ENCODE measurements around the gene PCDHGA10.
"Not testable (repeated sequence)": the region's sequence is repeated elsewhere in the genome, so short reads cannot be mapped to it uniquely, and the experiment has no call there.

PCDHGA10 gene

DNA sequence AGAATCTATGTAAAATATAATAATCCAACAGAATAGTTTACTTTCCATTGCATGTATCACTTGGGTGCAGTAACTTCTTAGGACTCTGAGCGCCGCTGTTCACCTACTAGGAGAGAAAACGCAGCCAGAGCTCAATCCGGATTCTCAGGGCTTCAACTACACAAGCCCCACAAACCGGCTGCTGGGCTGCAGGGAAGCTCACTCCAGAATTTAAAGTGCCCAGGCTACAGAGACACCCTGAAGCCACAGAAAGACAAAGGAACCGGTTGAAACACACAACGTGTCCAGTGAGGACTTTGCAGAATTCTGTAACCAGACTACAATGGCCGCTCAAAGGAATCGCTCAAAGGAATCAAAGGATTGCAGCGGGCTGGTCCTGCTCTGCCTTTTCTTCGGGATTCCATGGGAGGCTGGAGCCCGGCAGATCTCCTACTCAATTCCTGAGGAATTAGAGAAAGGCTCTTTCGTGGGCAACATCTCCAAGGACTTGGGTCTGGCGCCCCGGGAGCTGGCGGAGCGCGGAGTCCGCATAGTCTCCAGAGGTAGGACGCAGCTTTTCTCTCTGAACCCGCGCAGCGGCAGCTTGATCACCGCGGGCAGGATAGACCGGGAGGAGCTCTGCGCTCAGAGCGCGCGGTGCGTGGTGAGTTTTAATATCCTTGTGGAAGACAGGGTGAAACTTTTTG, at the start of gene PCDHGA10:
Gene PCDHGA10 (plus strand): TSS at position 134 of the 686 bp plus-strand sequence. CDS start 189 bp downstream, at position 323.
- peak; percentile 72 for DNase-seq

GRCh38 chr5:141363952-141364660, 48.7 kb upstream of the PCDHGA10 start, which contains the start of gene PCDHGA5:
TSS of gene PCDHGA5 (plus strand) at chr5:141364162. CDS start at chr5:141364331, 169 bp downstream.
- no peak for DNase-seq

DNA sequence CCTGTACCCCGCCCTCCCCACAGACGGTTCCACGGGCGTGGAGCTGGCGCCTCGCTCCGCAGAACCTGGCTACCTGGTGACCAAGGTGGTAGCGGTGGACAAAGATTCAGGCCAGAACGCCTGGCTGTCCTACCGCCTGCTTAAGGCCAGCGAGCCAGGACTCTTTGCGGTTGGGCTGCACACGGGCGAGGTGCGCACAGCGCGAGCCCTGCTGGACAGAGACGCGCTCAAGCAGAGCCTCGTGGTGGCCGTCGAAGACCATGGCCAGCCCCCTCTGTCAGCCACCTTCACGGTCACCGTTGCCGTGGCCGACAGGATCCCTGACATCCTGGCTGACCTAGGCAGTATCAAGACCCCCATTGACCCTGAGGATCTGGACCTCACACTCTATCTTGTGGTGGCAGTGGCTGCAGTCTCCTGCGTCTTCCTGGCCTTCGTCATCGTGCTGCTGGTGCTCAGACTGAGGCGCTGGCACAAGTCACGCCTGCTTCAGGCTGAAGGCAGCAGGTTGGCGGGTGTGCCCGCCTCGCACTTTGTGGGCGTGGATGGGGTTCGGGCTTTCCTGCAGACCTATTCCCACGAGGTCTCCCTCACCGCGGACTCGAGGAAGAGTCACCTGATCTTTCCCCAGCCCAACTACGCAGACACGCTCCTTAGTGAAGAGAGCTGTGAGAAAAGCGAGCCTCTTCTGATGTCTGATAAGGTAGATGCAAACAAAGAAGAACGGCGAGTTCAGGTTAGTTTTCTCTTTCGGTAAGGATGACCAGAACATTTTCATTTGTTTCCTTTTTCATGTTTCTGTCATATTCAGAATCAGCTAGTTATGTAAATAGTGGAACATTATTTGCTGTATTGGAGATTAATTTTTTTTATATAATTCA, 46.5 kb upstream of the PCDHGA10 start:
- DNase-seq = no peak

- DNase-seq = no peak
These were observed 42.6 kb upstream of the PCDHGA10 start, which contains the start of gene PCDHGB3 for GRCh38 chr5:141369994-141370848. TSS of gene PCDHGB3 (plus strand) at chr5:141370242. CDS start at chr5:141370395, 153 bp downstream.

DNA sequence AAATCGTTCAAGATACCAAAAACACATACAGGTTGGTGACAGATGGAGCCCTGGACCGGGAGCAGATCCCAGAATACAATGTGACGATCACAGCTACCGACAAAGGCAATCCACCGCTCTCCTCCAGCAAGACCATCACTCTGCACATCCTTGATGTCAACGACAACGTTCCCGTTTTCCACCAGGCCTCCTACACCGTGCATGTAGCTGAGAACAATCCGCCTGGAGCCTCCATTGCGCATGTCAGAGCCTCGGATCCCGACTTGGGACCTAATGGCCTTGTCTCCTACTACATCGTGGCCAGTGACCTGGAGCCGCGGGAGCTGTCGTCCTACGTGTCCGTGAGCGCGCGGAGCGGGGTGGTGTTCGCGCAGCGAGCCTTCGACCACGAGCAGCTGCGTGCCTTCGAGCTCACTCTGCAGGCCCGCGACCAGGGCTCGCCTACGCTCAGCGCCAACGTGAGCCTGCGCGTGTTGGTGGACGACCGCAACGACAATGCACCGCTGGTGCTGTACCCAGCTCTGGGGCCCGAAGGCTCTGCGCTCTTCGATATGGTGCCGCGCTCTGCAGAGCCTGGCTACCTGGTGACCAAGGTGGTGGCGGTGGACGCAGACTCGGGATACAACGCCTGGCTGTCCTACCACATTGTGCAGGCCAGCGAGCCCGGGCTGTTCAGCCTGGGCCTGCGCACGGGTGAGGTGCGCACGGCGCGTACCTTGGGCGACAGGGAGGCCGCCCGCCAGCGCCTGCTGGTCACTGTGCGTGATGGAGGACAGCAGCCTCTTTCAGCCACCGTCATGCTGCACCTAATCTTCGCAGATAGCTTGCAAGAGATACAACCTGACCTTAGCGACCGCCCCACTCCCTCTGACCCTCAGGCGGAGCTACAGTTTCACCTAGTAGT, 41.0 kb upstream of the PCDHGA10 start:
- no peak for DNase-seq

DNA sequence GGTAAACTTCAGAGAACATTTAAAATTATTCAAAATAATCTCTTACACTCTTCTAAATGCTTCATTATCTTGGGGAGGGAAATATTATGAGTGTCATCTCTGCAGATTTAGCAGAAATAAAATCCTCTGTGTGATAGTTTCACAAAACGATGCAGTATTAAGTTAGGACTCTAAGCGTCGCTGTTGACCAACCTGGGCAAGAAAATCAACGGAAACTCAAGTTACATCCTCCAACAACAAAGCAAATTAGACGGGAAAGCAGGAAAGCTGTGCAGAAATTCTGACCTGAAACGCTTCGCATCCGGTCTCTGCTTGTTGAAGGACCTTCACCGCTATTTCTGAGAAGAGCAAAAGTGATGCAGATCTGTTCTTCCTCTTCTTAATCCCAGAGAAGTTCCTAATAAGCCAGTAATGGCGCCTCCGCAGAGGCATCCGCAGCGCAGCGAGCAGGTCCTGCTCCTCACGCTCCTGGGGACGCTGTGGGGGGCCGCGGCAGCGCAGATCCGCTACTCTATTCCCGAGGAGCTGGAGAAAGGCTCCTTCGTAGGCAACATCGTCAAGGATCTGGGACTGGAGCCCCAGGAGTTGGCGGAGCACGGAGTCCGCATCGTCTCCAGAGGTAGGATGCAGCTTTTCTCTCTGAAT, 39.0 kb upstream of the PCDHGA10 start, which contains the start of gene PCDHGA6:
Gene PCDHGA6 (plus strand): TSS at position 219 of the 645 bp plus-strand sequence. CDS start 193 bp downstream, at position 412.
- no peak for DNase-seq

- no peak for DNase-seq
These were observed 38.2 kb upstream of the PCDHGA10 start for GRCh38 chr5:141374627-141375026.

GRCh38 chr5:141375444-141376155, 37.2 kb upstream of the PCDHGA10 start:
- not testable (repeated sequence) for DNase-seq

DNA sequence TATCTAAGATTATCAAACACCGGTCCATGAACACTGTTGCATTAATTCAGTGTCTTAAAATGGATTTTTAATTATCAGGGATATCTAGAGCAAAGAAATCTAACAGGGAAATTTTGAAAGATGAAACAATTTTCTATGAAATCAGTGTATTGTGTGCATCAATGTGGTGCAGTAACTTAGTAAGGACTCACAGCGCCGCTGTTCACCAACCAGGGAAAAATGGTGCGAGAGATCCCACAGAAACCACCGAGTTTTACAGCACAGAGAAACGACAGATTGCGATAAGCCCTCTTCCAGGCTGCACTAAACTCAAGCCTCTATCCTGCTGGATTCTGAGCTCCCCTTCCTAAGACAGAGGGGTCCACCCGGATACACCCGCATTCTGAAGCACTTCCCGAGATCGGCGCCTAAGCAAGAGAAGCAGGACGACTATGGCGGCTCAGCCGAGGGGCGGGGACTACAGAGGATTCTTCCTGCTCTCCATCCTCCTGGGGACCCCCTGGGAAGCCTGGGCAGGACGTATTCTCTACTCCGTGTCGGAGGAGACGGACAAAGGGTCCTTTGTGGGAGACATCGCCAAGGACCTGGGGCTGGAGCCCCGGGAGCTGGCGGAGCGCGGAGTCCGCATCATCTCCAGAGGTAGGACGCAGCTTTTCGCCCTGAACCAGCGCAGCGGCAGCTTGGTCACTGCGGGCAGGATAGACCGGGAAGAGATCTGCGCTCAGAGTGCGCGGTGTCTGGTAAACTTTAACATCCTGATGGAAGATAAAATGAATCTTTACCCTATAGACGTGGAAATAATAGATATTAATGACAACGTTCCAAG, 30.1 kb upstream of the PCDHGA10 start, which contains the start of gene PCDHGA7:
Gene PCDHGA7 (plus strand): TSS at position 274 of the 826 bp plus-strand sequence. CDS start 158 bp downstream, at position 432.
- DNase-seq = no peak

GRCh38 chr5:141383345-141383744, 29.4 kb upstream of the PCDHGA10 start:
- no peak for DNase-seq

DNA sequence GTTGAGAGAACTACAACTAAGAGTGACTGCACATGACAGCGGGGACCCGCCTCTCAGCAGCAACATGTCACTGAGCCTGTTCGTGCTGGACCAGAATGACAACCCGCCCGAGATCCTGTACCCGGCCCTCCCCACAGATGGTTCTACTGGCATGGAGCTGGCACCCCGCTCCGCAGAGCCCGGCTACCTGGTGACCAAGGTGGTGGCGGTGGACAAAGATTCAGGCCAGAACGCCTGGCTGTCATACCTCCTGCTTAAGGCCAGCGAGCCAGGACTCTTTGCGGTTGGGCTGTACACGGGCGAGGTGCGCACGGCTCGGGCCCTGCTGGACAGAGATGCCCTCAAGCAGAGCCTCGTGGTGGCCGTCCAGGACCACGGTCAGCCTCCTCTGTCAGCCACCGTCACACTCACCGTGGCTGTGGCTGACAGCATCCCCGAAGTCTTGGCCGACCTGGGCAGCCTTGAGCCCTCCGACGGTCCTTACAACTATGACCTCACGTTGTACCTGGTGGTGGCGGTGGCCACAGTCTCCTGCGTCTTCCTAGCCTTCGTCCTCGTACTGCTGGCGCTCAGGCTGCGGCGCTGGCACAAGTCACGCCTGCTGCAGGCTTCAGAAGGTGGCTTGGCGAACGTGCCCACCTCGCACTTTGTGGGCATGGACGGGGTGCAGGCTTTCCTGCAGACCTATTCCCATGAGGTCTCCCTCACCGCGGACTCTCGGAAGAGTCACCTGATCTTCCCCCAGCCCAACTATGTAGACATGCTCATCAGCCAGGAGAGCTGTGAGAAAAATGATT, 28.1 kb upstream of the PCDHGA10 start:
- no peak for DNase-seq

- DNase-seq = not testable (repeated sequence)
These were observed 25.1 kb upstream of the PCDHGA10 start, which contains the start of gene PCDHGB4 for GRCh38 chr5:141387557-141388311. TSS of gene PCDHGB4 (plus strand) at chr5:141387698. CDS start at chr5:141387885, 187 bp downstream.

DNA sequence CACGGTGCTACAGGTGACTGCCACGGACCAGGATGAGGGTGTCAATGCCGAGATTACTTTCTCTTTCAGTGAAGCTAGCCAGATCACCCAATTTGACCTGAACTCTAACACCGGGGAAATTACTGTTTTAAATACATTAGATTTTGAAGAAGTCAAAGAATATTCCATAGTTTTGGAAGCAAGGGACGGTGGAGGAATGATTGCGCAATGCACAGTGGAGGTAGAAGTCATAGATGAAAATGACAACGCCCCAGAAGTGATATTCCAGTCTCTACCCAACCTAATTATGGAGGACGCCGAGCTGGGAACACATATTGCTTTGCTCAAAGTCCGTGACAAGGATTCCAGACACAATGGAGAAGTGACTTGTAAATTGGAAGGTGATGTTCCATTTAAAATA, 24.1 kb upstream of the PCDHGA10 start:
- no peak for DNase-seq

GRCh38 chr5:141389153-141390042, 23.4 kb upstream of the PCDHGA10 start:
- DNase-seq = no peak

DNA sequence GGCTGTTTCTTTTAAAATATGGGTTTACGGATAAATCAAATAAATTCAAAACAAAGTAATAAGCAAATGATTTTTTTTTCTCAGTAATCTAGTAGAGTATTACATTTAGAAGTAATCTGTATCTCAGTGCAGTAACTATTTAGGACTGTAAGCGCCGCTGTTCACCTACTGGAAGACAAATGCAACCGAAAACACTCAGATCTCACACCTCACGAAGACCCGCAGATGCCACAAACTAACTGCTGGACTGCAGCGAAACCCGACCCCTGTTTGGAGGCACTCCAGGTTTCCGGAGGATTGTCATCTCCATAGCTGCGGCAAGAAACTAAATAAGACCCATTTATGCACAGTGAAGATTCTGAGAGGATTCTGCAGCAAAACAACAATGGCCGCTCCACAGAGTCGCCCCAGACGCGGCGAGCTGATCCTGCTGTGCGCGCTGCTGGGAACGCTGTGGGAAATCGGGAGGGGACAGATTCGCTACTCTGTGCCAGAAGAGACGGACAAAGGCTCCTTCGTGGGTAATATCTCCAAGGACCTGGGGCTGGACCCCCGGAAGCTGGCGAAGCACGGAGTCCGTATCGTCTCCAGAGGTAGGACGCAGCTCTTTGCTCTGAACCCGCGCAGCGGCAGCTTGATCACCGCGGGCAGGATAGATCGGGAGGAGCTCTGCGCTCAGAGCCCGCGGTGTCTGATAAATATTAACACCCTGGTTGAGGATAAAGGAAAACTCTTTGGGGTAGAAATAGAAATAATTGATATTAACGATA, 20.2 kb upstream of the PCDHGA10 start, which contains the start of gene PCDHGA8:
Gene PCDHGA8 (plus strand): TSS at position 205 of the 770 bp plus-strand sequence. CDS start 181 bp downstream, at position 386.
- DNase-seq = peak; percentile 27

Data from NCI-H2171 treated with DMSO at 0.1 percent for 48 hours (cell line).